HG03159 (cell line): Measurements from ENCODE around the gene MSRB2.
"Not testable (repeated sequence)": the region's sequence is repeated elsewhere in the genome, so short reads cannot be mapped to it uniquely, and the experiment has no call there.

ENCODE experiments used
- ATAC-seq: cut with Tn5 transposase; IDR thresholded peaks from one replicate; pipeline ENCODE4 v1.9.1; 2021; ENCODE audit warnings: mild to moderate bottlenecking, moderate library complexity; ENCODE audit not compliant: unreplicated experiment

MSRB2 gene

DNA sequence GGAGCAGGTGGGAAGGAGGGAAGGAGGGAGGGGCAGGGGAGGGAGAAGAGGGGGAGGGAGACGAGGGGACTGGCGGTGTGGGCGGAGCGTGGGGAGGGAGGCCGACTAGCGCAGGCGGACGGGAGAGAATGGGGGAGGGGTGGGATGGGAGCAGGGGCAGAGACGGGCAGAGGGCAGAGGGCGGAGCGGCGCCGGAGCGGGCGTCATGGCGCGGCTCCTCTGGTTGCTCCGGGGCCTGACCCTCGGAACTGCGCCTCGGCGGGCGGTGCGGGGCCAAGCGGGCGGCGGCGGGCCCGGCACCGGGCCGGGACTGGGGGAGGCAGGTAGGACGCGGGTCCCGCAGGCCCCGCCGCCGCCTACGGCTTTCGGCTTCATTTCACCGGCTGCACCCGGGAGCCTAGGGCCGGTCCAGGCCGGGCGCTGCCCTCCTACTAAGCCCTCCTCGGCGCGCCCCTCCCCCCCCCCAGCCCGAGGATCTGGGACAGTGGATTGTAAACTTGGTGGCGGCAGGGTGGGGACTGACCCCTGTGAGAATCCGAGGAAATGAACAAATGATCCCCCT lies at the start of gene MSRB2:
TSS of gene MSRB2 (plus strand) at position 176 of the 562 bp plus-strand sequence. CDS start at position 206, 30 bp downstream.
- ATAC-seq = peak; percentile 69

DNA sequence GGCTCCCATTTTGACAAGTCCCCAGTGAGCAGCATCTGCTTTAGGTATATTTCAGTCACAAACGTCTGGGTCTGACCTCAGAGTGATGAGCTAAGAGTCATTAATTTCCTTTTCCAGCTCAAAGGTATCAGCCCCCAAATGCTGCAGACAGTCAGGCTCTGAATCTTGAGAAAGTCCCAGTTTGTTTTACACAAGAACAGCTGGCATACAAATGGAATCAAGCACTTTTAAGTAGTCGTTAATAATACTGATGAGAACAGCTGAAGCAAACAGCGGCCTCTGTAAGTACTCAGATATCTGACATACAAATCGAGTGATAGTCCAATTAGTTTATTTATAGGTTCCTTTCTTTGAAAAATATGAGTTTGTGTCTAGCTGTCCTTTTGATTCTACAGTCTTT lies 49.4 kb upstream of the MSRB2 start:
- no peak for ATAC-seq

DNA sequence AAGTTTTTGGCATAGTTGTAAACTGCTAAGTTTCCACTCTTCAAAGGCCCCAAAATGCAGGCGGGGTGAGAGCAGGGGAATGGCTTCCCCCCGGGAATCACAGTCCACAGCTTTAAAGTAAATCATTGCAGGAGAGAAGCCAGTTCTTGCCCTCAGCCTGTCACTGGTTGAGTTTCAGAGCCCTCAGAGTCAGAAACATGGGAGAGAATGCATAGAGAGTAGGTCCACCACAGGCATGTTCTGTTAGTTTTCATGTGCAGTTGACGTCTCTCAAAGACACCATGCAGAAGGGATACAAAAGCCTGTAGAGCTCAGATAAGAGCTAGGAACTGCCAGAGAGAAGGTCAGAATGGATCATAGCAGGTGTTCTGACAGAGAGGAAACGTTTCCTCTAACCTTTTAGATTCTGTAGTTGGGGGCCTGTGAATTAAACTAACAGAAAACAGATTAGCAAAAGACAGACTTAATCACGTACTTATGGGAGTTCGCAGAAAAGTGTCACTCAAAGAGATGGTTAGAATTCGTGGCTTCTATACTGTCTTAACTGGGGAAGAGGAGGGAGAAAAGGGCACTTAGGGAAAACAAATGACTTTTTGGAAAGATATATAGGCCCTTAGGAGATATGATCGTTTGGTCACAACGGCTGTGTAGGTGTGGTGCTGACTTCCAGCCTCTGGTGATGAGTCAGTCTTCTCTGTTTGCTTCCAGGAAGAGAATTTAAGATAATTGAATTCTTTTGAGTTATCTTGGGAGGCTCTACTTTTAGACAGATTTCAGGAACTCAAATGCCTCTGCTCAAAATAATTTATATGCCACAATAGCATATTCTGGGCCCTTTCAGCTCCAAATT lies 48.0 kb upstream of the MSRB2 start:
- ATAC-seq = no peak

DNA sequence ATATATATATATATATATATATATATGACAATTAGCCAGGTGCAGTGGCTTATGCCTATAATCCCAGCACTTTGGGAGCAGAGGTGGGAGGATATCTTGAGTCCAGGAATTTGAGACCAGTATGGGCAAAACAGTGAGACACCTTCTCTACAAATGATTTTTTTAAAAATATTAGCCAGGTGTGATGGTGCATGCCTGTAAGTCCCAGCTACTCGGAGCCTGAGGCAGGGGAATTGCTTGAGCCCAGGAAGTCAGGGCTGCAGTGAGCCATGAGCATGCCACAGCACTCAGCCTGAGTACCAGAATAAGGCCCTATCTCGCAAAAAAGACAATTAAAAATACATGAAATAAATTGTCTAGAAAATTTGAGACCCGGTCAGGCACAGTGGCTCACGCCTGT lies 47.2 kb upstream of the MSRB2 start:
- no peak for ATAC-seq

DNA sequence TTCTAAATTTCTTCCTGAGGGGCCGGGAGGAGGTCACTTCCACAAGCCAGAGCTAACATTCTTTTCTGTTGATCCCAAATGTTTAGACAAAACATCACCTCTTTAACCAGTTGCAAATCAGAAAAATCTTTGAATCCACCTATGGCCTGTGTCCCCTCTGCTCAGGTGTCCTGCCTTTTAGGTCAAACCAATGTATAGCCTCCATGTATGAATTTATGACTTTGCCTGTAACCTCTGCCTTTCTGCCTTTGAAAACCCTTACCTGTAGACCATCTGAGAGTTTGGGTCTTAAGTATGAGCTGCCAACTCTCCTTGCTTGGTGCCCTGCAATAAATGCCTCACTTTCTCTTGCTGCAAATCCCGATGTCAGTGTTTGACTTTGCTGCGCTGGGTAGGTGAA lies 44.1 kb upstream of the MSRB2 start:
- ATAC-seq = no peak

DNA sequence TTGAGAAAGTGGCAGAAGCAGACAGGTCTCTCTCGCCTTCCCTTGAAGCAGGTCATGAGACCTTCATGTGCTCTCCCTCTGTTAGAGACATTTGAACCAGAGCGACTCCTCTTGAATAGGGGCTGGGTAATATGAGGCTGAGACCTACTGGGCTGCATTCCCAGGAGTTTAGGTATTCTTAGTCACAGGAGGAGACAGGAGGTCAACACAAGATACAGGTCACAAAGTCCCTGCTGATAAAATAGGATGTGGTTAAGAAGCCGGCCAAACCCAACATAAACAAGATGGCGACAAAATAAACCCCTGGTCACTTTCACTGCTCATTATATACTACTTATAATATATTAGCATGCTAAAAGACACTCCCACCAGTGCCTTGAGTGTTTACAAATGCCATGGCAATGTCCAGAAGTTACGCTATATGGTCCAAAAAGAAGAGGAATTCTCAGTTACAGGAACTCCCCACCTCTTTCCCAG lies 43.5 kb upstream of the MSRB2 start:
- no peak for ATAC-seq

DNA sequence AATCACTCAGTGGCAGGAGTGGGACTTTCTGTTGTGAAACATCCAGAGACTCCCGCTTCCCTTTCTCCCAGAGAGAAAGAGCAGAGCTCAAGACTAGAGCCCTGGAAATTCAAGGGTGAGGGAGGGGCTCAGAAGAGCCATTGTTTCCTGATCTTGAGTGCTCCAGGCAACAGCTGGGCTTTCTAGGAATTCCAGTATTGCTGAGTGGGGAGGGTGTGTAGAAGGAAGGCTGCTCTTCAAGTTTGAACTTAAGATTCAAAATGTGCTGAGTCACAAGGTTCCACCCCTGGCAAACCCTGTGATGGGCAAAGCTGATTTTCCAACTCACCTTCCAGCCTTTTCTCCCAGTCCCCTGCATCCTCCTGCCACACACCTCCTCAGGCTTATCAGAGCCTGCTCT lies 42.3 kb upstream of the MSRB2 start:
- no peak for ATAC-seq

DNA sequence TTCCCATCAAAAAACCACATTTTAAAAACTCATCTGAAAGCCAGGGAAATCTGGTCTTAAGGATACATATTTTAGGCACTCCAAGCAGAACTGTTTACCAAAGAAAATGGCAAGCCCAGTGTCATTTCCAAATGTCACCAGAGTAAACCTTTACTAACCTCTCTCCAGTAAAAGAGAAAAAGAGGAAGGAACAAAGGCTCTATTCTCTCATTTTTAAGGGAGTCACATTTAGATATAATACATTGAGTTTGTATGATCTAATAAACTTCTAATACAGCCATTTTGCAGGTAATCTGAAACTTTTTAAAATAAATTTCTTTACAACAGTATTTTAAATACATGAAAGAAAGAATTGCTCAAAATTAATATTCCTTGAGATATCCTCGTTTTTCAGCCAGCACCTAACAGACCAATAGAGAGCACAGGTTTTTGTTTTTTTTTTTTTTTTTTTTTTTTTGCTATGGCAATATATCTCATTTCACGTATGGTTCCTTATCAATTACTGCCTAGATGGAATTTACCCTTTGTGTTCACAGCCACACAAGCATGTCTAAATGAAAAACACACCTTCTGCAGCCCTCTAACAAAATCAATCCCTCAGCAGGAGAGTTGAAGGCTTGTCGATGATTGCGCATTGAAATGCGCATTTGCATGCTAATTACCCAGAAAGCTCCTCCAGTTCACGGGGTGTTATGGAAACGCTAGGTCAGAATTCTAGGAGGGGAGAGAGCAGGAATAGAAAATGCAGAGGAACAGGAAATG lies 39.8 kb upstream of the MSRB2 start:
- ATAC-seq = no peak

DNA sequence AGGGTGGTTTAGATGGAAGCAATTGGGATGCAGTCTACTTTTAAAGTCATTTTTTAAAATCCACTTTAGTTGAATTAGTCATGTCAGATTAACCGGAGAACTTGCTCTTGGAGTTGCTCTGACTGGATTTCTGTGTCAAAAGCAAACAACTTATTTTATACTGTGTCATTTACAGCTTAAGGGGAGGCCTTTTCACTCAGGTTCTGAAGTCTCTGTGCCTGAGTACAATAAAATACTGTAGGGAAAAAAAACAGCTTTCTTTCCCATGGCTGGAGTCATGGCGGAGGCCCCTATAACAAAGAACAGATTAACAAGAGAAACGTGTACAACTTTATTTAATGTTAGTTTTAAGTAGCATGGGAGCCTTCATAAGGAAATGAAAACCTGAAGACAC lies 39.2 kb upstream of the MSRB2 start:
- ATAC-seq = no peak

DNA sequence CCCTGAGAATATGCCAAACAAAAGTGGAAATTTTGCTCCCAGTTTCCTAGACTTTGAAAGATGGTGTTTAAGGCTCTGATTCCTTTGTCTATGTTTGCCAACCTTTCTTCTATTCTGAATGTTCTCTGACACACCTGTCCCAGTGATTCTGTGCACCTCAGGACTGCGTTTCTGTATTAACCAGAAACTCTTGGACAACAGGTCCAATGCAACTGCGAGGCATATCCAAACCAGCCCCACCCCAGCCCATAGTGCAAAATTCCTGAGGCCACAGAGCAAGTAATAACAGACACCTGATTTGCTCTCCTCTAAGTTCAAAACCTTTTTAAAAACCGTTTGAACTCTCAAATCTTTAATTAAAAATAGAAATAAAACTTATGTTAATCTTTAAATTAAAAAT lies 37.0 kb upstream of the MSRB2 start:
- ATAC-seq = no peak

DNA sequence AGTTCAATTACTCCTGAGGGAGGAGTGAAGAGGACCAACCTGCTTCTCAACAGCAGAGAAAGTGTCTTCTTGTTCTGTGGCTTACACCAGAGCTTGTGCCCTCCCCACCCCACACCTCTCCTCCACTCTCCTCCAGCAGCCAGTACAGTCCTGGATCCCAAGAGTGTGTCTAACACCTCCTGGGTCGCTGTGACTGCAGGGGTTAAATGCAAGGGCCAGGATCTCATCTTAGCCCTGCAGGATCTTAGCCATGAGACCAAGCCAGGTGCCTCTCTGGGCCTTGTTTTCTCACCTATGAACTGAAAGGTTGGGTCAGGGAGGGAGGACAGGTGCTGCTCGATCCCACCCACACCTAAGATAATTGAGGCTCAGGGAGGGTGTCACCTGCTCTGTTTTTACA lies 34.5 kb upstream of the MSRB2 start:
- no peak for ATAC-seq

DNA sequence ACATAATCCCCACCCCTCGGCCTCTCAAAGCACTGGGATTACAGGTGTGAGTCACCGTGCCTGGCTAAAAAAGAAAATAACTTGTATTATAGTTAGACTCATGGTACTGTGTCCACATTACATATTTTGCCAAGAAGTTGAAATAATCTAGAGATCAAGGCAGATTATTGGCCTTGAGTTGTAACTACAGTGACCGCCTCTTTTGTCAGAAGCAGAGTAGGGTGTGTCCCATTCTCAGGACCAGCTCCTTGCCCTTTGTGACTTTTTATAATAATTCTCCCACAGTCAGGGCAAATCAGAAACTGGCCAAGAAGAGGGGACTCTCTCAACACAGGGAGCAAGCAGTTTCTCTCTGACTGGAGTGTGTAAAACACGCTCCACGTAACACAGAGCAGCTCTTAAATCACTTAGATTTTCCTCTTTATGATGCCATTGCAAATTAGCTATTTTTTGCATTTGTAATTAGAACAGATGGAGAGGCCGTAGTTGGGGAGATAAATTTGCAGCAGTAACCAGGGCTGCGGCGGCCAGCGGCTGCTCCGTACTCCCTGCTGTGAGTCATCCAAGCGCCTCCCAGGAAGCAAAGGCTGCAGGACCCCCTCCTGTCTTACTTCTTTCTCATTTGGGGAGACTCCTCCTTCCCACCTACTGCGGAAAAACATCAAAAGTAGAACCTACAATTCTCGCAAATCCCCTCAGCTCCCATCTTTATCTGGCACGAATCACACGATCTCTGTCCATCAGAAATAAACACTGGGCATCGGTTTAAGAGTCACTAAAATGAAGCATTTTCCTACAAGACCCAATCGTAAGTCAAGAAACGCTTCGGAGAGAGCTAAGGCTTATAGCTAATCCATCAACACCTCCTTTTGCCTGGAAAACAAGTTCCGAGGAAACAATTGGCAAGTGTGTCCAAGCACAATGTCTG lies 32.1 kb upstream of the MSRB2 start:
- no peak for ATAC-seq

DNA sequence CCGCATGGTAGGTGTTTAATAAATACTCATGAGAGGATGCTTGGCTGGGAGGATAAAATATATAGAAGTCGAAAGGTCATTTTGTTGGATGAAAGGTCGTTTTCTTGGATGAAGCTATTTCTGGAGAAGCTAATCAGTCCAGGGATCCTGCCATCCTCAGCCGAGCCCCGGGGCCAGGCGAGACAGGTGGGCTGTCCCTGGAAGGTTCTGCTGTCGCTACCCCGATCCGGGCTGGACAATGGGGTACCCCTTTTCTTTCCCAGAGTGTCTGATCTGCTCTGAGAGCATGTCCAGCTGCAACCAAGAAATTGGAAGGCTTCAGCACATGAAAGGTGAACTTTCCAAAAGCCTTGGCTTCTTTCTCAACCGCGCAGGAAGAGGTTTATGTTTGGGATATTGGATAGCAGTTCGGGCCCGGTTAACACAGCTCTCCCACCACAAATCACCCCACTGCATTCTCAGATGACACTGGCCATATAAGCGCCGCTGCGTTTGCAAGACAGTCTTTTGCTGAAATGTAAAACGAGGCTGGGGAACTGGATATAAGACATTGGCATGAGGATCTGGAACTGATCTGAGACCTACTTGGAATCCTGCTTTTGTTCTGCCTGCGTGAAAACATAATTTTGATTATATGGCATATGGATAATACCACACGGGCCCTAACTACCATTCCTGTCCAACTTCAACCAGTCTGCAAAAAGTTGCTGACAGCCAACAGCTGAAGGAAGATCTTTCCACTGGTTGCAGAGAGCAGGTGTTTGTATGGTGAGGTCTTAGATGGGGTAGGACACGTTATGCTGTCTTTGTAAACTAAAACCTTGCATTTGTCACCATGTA lies 31.2 kb upstream of the MSRB2 start:
- no peak for ATAC-seq

DNA sequence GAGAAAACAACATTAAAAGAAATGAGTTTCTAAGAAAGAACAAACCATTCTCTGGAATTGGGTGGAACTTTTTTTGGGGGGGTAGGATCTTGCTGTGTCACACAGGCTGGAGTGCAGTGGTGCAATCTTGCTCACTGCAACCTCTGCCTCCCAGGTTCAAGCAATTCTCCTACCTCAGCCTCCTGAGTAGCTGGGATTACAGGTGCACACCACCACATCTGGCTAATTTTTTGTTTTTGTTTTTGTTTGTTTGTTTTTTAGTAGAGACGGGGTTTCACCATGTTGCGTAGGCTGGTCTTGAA lies 30.6 kb upstream of the MSRB2 start:
- ATAC-seq = not testable (repeated sequence)

DNA sequence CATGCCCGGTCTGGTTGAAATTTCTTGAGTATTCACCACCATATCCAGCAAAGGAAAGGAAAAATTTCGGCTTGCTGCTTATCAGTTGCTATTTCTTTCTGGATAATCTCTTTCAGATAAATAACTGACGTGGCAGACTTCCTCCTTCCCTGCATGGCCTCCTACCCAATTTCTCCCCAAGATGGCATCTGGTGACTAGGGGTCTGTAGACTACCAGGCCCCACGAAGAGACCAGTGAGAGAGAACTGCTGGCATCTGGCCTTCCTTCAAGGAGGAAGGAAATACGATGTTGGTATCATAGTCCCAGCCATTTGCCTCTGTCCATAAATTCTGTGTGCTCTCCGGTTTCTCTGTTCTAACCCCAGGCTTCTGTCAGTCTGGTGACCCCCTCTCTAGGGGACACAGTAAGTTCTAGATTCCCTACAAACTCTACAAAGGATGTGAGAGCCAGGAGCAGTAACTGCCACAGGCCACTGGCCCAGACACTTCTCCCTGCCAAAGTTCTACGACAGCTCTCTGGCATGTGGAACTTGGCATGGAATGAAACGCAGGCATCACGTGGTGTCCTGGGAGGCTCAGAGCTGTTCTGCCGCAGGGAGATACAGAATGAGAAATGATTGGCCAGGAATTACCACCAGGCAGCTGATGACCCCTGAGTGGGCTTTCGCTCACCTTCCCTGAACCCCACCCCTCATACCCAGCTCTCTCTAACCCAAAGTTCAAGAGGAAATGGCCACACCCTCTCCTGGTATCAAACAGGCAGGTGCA lies 30.0 kb upstream of the MSRB2 start:
- ATAC-seq = no peak

DNA sequence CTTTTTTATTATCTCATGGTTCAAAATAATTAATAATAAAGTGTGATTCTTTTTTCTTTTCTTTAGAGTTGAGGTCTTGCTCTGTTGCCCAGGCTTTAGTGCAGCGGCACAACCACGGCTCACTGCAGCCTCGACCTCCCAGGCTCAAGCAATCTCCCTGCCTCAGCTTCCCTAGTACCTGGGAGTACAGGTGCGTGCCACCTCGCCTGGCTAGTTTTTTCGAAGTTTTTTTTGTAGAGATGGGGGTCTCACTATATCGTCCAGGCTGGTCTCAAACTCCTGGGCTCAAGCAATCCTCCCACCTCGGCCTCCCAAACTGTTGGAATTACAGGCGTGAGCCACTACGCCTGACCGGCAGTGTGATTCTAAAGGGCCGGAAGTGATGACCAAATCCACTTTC lies 28.0 kb upstream of the MSRB2 start:
- no peak for ATAC-seq

DNA sequence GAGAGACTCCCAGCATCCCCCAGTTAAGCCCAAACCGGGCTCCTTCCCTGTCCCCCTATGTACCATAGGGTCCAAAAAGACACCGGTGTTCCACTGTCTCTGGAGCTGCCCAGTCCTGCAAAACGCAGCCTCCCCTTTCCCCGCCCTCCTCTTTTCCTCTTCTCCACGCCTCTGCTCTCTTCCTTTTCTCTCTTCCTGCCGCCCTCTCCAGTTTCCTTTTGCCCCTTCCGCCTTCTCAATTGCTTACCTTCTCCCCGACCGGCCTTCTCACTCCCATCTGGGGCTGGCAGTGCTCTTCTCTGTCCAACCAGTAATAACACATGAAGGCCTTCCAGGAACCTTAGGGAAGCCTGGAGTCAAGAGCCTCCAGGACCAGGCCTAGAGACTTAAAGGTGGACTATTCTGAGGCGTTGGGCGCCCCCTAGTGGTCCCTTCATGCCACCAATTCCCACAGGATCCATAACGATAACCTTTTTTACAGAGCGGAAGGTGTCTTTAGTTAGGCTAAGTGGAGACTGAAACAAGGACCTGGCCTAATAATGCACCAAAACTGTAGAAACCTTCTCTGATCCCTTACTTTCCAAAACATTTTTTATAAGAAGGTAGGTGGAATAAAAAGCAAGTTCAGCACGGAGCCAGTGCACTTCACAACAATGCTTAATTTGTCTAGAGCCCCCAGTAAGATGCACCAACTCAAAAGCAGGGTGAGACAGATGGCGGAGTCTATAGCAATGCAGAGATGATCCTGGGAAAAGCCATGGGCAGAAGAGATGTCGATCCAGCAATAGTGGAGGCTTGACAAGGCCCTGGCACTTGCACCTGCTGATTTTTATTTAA lies 27.2 kb upstream of the MSRB2 start:
- no peak for ATAC-seq

DNA sequence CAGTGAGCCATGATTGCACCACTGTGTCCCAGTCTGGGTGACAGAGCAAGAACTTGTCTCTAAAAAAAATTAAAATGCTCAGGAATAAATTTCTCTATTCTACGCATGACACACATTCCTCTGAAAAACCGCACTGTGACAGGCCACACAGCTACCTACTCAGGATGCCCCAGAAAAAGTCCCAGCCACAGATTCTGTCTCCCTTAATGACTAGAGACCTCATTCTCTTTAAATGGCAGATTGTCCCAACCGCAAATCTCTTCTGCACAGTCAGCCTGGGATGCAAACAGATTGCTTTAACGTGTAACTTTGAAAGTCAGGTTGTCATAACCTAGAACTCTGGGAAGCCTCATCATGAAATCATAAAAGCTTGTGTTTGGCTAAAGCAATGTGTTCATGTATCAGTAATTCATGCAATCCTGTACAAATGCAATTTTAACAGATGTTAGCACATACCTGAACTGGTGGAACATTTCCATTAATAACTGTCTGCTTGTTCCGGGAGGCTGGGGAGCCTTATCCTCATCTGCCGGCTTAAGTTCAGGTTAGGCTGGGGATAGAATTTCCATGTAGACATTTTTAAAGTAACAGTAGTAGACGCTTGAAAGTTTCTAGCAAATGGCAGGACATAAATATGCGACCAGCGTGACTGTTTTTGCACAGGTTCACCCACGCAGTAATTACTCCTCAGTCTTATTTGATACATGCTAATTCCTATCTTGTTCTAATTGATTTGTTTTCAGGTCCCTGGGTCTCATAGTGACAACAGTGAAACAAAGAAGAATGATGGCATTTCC lies 26.2 kb upstream of the MSRB2 start:
- ATAC-seq = no peak
